Thymus (tissue), 11 donors: Measurements from ENCODE around the gene DNAJA3. TPM values are rescaled to one million over a fixed set of nuclear protein-coding genes. Genes with fewer than 3 reads are reported as not detected.

Experiments used
- DNase-seq, 9 donors: peaks; one replicate each; pipeline ENCODE4 v3.0.0-alpha.2; 2013; ENCODE audit warnings: low spot score in 9 of 9, low read depth in 6 of 9, missing footprints in 1 of 9
- H3K27ac ChIP-seq, 2 donors: one replicate each; pipeline ENCODE4 v1.5.1; 2013; ENCODE audit warnings: control low read depth in 1 of 2, low read depth in 1 of 2, low read length in 1 of 2, mild to moderate bottlenecking in 1 of 2, moderate library complexity in 1 of 2
- H3K27me3 ChIP-seq, 2 donors: one replicate each; pipeline ENCODE4 v1.5.1; 2013; ENCODE audit warnings: low read length in 1 of 2; ENCODE audit not compliant: control insufficient read depth in 2 of 2, insufficient read depth in 1 of 2
- H3K36me3 ChIP-seq, 2 donors: one replicate each; pipeline ENCODE4 v1.5.1; 2013; ENCODE audit warnings: low read length in 1 of 2, mild to moderate bottlenecking in 1 of 2, moderate library complexity in 1 of 2; ENCODE audit not compliant: control insufficient read depth in 2 of 2, insufficient read depth in 2 of 2
- H3K4me1 ChIP-seq, 2 donors: one replicate each; pipeline ENCODE4 v1.5.1; 2013; ENCODE audit warnings: low read length in 2 of 2; ENCODE audit not compliant: control insufficient read depth in 2 of 2, insufficient read depth in 2 of 2
- H3K4me3 ChIP-seq, 2 donors: one replicate each; pipeline ENCODE4 v1.5.1; 2013; ENCODE audit warnings: low read length in 2 of 2, control low read depth in 1 of 2, mild to moderate bottlenecking in 1 of 2
- H3K9me3 ChIP-seq, 2 donors: one replicate each; pipeline ENCODE4 v1.5.1; 2013; ENCODE audit warnings: low read length in 1 of 2, mild to moderate bottlenecking in 1 of 2; ENCODE audit not compliant: control insufficient read depth in 2 of 2, insufficient read depth in 1 of 2
- WGBS: extraction: QIAGEN DNeasy Blood & Tissue Kit; methylation state at CpG from one replicate; pipeline ENCODE4 v1.1.7; 2013; 5-methylcytosine and 5-hydroxymethylcytosine counted together
- polyA plus RNA-seq: library from polyadenylated mRNA; stranded (reverse); fragments of 200-250 nt; gene quantifications from one replicate; pipeline ENCODE4 v1.2.3, GENCODE V29; 2013
- total RNA-seq: library from RNA; stranded (reverse); fragments of 120-200 nt; gene quantifications from one replicate; pipeline ENCODE4 v1.2.4, GENCODE V29; 2013
- donor health status: healthy.

The DNAJA3 gene
- total and polyA plus RNA-seq, 2 donors, result 25.8 to 28.4 TPM

- 2% methylated on average over 60 of the region's 60 CpGs for WGBS
- H3K4me1 ChIP-seq, result peaks cover 18 to 32% of the 10 kb centered on the region in 2 donors
Measured at GRCh38 chr16:4474192-4474961, 48.7 kb downstream of the DNAJA3 start, which contains the start of gene NMRAL1. Gene NMRAL1 (minus strand): TSS chr16:4474625. CDS start chr16:4474132, 493 bp downstream.

GRCh38 chr16:4475880-4476788 lies 50.5 kb downstream of the DNAJA3 start, which contains the start of gene HMOX2:
Gene HMOX2 (plus strand): TSS chr16:4476398. CDS start chr16:4505525, 29,127 bp downstream.
- Histone ChIP-seq H3K27me3 (no peaks in the 10 kb centered on the region), H3K9me3 (peaks cover 0 to 6% of the 10 kb centered on the region in 2 donors), H3K27ac (peak within 1 kb of the TSS; percentile 78 to 85), H3K36me3 (no peaks in the 10 kb centered on the region), H3K4me1 (peaks cover 18 to 32% of the 10 kb centered on the region in 2 donors), H3K4me3 (peak within 1 kb of the TSS; percentile 72 to 75)
- WGBS, result 10% methylated on average over 70 of the region's 70 CpGs
- peak; percentile 78 to 95 (median 88) for DNase-seq

More at GRCh38 chr16:4474192-4474961, 48.7 kb downstream of the DNAJA3 start, which contains the start of gene NMRAL1:
- peak within 1 kb of the TSS; percentile 64 to 72 for H3K4me3 ChIP-seq
- peak; percentile 47 to 93 (median 78) for DNase-seq
- peaks cover 0 to 6% of the 10 kb centered on the region in 2 donors for H3K9me3 ChIP-seq
- no peaks in the 10 kb centered on the region for H3K27me3 ChIP-seq
- H3K27ac ChIP-seq, result peak within 1 kb of the TSS; percentile 81 to 85
- peaks cover under 1 to 6% of the 10 kb centered on the region in 2 donors for H3K36me3 ChIP-seq

GRCh38 chr16:4477966-4478365 lies 52.3 kb downstream of the DNAJA3 start:
- Histone ChIP-seq H3K4me3 (no peak overlapping the region), H3K9me3 (peaks cover 0 to 6% of the 10 kb centered on the region in 2 donors), H3K4me1 (peaks cover 18 to 35% of the 10 kb centered on the region in 2 donors), H3K27ac (no peak overlapping the region), H3K36me3 (no peaks in the 10 kb centered on the region), H3K27me3 (no peaks in the 10 kb centered on the region)
- 80% methylated on average over 2 of the region's 2 CpGs for WGBS
- peak in 1 of 9 donors; percentile 32 for DNase-seq

- Histone ChIP-seq H3K36me3 (peaks cover 6 to 10% of the 10 kb centered on the region in 2 donors), H3K4me3 (no peak overlapping the region), H3K4me1 (peaks cover 6 to 11% of the 10 kb centered on the region in 2 donors)
Measured at GRCh38 chr16:4481526-4481925, 55.9 kb downstream of the DNAJA3 start.

GRCh38 chr16:4481963-4482362 lies 56.3 kb downstream of the DNAJA3 start:
- Histone ChIP-seq H3K9me3 (no peaks in the 10 kb centered on the region), H3K4me1 (peaks cover 2 to 8% of the 10 kb centered on the region in 2 donors), H3K4me3 (no peak overlapping the region), H3K27ac (no peak overlapping the region), H3K36me3 (peaks cover 6 to 10% of the 10 kb centered on the region in 2 donors), H3K27me3 (no peaks in the 10 kb centered on the region)
- WGBS, result 97% methylated on average over 1 of the region's 1 CpG
- no peak for DNase-seq

More at GRCh38 chr16:4481526-4481925, 55.9 kb downstream of the DNAJA3 start:
- Histone ChIP-seq H3K27ac (no peak overlapping the region), H3K9me3 (no peaks in the 10 kb centered on the region), H3K27me3 (no peaks in the 10 kb centered on the region)
- DNase-seq, result no peak
- WGBS, result 66% methylated on average over 2 of the region's 2 CpGs

- Histone ChIP-seq H3K4me1 (peaks cover 16 to 28% of the 10 kb centered on the region in 2 donors), H3K27me3 (no peaks in the 10 kb centered on the region), H3K36me3 (peaks cover 10 to 28% of the 10 kb centered on the region in 2 donors), H3K4me3 (no peak overlapping the region), H3K27ac (no peak overlapping the region), H3K9me3 (no peaks in the 10 kb centered on the region)
- no peak for DNase-seq
- WGBS, result 97% methylated on average over 3 of the region's 3 CpGs
Measured at GRCh38 chr16:4486126-4486893, 60.6 kb downstream of the DNAJA3 start.

GRCh38 chr16:4487955-4488498 lies 62.4 kb downstream of the DNAJA3 start:
- H3K36me3 ChIP-seq, result peaks cover 10 to 32% of the 10 kb centered on the region in 2 donors
- H3K27ac ChIP-seq, result peak overlapping the region; percentile 69 to 77
- DNase-seq, result no peak
- 86% methylated on average over 5 of the region's 5 CpGs for WGBS
- no peaks in the 10 kb centered on the region for H3K27me3 ChIP-seq
- H3K9me3 ChIP-seq, result no peaks in the 10 kb centered on the region
- peaks cover 16 to 25% of the 10 kb centered on the region in 2 donors for H3K4me1 ChIP-seq
- H3K4me3 ChIP-seq, result no peak overlapping the region

GRCh38 chr16:4488499-4488967 lies 62.9 kb downstream of the DNAJA3 start:
- Histone ChIP-seq H3K36me3 (peaks cover 10 to 32% of the 10 kb centered on the region in 2 donors), H3K27ac (peak overlapping the region; percentile 77 to 85), H3K9me3 (no peaks in the 10 kb centered on the region), H3K4me3 (no peak overlapping the region), H3K27me3 (no peaks in the 10 kb centered on the region), H3K4me1 (peaks cover 16 to 25% of the 10 kb centered on the region in 2 donors)
- DNase-seq, result peak in 2 of 9 donors; percentile 36 to 75
- WGBS, result 8% methylated on average over 1 of the region's 1 CpG
